ENCODE results near the gene DYNLT2. TPM values are rescaled to one million over a fixed set of nuclear protein-coding genes. Genes with fewer than 3 reads are reported as not detected.
A peak's percentile ranks its signal among the peaks of the same experiment; 100 is the strongest.
"Not testable (repeated sequence)": the region's sequence is repeated elsewhere in the genome, so short reads cannot be mapped to it uniquely, and the experiment has no call there.

DYNLT2 gene
- total RNA-seq, 1 experiment from 2014 or later, result 1.7 TPM

DNA sequence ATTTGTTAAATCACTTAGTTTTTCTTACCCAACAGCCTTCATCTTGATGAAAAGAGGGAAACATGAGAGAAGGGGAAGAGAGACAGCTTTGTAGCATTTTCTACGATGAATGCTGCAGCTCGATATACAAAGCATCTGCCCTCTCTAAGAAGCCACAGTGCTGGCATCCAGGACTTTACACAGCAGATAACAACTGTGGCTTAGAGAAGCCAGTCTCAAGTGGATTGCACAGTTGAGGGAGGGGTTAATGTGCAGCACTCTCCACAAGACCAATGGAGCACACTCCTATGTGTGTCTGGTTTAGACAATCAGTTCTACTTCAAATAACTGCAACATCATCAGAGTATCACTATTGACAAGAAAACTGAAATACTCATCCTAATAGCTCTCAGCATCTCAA lies 43.6 kb downstream of the DYNLT2 start:
- peaks cover 6% of the 10 kb centered on the region for H3K36me3 ChIP-seq (replicated peaks; ENCODE audit: control insufficient read depth, insufficient read depth, low read length)
- no peak overlapping the region for H3K4me3 ChIP-seq (ENCODE audit: insufficient read depth, low read depth, low read length)
- DNase-seq, result no peak
- no peaks in the 10 kb centered on the region for H3K27me3 ChIP-seq (ENCODE audit: control insufficient read depth, insufficient read depth, low read length)

DNA sequence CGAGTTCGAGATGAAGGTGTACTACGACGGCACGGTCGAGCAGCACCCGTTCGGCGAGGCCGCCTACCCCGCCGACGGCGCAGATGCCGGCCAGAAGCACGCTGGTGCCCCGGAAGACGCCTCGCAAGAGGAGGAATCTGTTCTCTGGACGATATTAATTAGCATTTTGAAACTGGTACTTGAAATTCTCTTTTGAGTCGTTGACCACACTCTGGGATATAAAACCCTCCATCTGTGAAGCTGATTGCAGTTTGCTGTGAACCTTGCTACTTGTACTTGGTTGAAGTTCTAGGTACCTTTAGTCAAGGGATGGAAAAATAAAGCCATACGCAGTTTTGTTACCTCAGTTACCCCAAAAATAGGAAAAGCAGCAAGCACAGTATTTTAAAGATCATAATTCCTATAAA lies 48.5 kb downstream of the DYNLT2 start:
- H3K27me3 ChIP-seq (ENCODE audit: control insufficient read depth, insufficient read depth, low read length), result no peaks in the 10 kb centered on the region
- peaks cover 3% of the 10 kb centered on the region for H3K36me3 ChIP-seq (replicated peaks; ENCODE audit: control insufficient read depth, insufficient read depth, low read length)
- H3K4me3 ChIP-seq (ENCODE audit: insufficient read depth, low read depth, low read length), result peak overlapping the region; percentile 97
- no peak for DNase-seq

DNA sequence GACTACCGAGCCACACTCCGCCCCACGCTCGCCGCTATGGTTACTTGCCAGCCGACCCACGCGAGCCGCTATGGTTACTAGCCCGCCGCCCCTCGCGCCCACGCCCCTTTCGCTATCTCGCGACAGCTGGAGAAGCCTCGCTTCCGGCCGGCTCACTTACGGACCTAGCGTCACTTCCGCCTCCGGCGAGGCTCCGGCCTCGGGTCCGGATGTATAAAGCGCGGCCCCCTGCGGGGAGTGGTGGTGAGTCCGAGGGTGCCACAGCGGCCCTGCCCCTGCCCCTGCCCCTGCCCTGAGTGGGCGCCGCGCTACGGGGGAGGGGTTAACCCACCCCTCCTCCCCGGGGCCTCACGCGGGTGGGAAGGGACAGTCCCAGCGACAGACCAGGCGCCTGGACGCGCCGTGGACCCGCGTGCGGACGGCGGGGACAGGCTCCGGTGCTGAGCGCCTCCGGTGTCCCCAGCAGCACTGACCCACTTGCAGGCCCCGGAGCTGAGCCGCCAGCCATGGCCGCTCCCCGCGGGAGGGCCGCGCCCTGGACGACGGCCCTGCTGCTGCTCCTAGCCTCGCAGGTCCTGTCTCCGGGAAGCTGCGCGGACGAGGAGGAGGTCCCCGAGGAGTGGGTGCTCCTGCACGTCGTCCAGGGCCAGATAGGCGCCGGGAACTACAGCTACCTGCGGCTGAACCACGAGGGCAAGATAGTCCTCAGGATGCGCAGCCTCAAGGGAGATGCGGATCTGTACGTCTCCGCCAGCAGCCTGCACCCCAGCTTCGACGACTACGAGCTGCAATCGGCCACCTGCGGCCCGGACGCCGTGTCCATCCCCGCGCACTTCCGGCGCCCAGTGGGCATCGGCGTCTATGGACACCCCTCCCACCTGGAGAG lies 49.2 kb downstream of the DYNLT2 start, which contains the start of the genes C6orf120 and WDR27:
Gene C6orf120, plus strand, starts transcription at position 173 of the 886 bp plus-strand sequence. Its CDS starts 334 bp downstream, at position 507.
Gene WDR27, minus strand, starts transcription at position 76 of the 886 bp plus-strand sequence. CDS start 13,024 bp downstream, outside the sequence.
- H3K36me3 ChIP-seq (replicated peaks; ENCODE audit: control insufficient read depth, insufficient read depth, low read length), result peaks cover 3% of the 10 kb centered on the region

DNA sequence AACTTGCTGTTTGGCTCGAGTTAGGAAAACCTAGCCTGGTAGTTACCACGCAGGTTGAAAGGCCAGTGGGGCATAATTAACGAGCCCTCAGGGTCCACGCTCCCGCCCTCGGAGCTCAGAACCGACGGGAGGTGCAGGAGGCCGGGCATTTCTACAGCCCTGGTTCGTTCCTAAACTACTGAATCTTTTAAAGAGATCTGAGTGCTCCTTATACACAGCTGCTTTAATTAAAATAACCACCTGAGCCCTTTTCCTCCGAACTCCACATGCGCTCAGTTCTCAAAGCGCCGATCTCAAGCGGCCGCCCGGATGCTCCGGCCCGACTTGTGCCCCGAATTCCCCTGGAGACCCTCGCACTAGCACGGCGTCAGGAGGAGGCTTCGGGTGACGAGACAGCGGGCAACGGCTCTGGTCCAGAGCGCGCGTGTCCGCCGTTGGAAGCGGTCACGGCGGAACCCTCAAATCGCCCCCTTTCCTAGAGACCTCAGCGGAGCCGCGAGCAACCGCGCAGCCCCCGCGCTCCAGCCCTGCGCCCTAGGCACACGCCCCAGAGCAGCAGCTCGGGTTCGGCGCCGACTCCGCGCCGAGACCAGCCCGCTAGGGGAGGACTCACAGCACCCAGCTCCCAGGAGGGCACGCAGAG lies 49.9 kb downstream of the DYNLT2 start:
- DNase-seq, result no peak
- Histone ChIP-seq H3K27me3 (ENCODE audit: control insufficient read depth, insufficient read depth, low read length) (no peaks in the 10 kb centered on the region), H3K36me3 (replicated peaks; ENCODE audit: control insufficient read depth, insufficient read depth, low read length) (peaks cover 3% of the 10 kb centered on the region), H3K4me3 (ENCODE audit: insufficient read depth, low read depth, low read length) (peak overlapping the region; percentile 97)

More for the DNA sequence above, 49.2 kb downstream of the DYNLT2 start, which contains the start of the genes C6orf120 and WDR27:
- peak; percentile 96 for DNase-seq
- Histone ChIP-seq H3K27me3 (ENCODE audit: control insufficient read depth, insufficient read depth, low read length) (no peaks in the 10 kb centered on the region), H3K4me3 (ENCODE audit: insufficient read depth, low read depth, low read length) (peak within 1 kb of the TSS; percentile 97)

DNA sequence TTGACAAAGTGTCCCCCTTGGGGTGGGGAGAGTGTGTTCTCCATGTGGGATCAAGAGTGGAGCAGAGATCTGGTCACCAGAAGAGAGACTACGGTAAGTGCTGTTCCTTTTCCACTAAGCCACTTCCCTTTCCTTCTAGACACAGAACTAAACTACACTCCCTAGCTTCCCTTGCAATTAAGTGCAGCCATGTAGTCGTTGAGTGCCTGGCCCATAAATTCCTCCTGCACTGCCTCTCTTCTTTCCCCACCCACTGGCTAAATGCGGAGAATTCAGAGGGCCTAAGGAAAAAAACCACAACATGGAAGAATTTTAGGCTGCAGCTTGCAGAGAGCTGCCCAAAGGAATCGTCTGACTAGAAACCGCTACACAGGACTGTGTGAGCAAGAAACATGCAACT lies 51.1 kb downstream of the DYNLT2 start:
- H3K27me3 ChIP-seq (ENCODE audit: control insufficient read depth, insufficient read depth, low read length), result no peaks in the 10 kb centered on the region
- no peak overlapping the region; the same call in 1 of the 2 replicates for H3K4me3 ChIP-seq (ENCODE audit: insufficient read depth, low read depth, low read length)
- peak; percentile 27 for DNase-seq
- peaks cover 4% of the 10 kb centered on the region for H3K36me3 ChIP-seq (replicated peaks; ENCODE audit: control insufficient read depth, insufficient read depth, low read length)

DNA sequence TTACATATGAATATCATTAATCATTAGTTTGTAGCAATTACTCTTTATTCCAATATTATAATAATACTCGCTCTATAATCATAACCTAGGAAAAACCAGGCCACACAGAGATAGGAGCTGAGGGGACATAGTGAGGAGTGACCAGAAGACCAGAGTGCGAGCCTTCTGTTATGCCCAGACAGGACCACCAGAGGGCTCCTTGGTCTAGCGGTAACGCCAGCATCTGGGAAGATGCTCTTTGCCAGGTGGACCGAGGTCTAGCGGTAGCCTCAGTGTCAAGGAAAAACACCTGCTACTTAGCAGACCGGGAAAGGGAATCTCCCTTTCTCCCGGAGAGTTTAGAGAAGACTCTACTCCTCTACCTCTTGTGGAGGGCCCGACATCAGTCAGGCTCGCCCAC lies 54.3 kb downstream of the DYNLT2 start:
- H3K36me3 ChIP-seq (replicated peaks; ENCODE audit: control insufficient read depth, insufficient read depth, low read length); DNase-seq: not testable (repeated sequence)

DNA sequence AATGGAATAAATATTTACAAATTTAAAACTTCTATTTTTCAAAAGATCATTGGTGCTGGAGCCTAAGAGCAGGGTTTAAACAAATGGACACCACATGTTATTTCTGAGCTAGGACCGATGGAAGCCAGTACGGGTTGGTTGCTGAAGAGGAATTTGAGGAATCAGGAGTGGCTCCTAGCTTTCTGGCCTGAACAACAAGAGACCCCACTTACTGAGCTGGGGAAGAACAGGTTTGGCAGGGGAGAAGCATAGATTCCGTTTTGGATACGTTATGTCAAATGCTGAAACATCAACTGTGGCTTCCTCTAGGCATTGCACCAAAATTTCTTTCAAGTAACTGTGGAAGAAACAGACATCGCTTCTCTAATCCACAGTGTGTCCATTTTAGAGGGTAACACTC lies 56.2 kb downstream of the DYNLT2 start:
- H3K27me3 ChIP-seq (ENCODE audit: control insufficient read depth, insufficient read depth, low read length), result no peaks in the 10 kb centered on the region
- DNase-seq, result no peak
- peaks cover 3% of the 10 kb centered on the region for H3K36me3 ChIP-seq (replicated peaks; ENCODE audit: control insufficient read depth, insufficient read depth, low read length)
- no peak overlapping the region for H3K4me3 ChIP-seq (ENCODE audit: insufficient read depth, low read depth, low read length)

More for the DNA sequence above, 54.3 kb downstream of the DYNLT2 start:
- not testable (repeated sequence) for H3K27me3 ChIP-seq (ENCODE audit: control insufficient read depth, insufficient read depth, low read length); H3K4me3 ChIP-seq (ENCODE audit: insufficient read depth, low read depth, low read length)

DNA sequence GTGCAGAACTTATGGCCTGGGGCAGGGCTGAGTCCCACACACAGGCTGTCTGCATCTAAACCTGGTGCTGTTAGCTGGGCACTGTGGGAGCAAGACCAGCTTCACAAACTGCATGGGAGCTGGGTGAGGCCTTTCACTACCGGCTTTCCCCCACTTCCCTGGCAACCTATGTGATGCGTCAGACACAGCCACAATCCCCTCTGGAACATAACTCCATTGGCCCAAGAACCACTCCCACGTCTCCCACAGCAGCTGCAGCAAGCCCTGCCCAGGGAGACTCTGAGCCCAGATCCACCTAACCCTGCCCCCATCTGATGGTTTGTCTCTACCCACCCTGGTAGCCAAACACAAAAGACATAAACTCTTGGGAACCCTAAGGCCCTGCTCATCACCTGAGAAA lies 58.9 kb downstream of the DYNLT2 start:
- H3K27me3 ChIP-seq (ENCODE audit: control insufficient read depth, insufficient read depth, low read length), result no peaks in the 10 kb centered on the region
- no peak overlapping the region for H3K4me3 ChIP-seq (ENCODE audit: insufficient read depth, low read depth, low read length)
- no peak for DNase-seq
- peaks cover 3% of the 10 kb centered on the region for H3K36me3 ChIP-seq (replicated peaks; ENCODE audit: control insufficient read depth, insufficient read depth, low read length)

DNA sequence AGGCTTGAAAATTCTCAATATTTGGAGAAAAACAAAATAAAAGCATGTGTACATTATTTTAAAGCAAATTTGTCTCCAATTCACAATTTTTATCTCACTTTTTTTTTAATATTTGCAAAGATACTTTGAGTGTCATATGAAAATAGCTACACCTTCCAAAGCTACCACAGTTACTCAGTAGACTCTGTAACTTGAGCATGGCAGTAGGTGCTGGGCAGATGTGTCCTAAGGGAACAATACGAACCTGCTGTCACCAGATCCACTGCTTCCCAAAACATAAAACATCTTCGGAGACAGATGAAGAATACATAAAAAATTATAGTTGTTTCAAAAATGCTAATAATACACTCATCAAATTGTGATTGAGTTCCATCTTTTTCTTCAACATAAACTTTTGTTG lies 60.1 kb downstream of the DYNLT2 start:
- peaks cover 3% of the 10 kb centered on the region for H3K36me3 ChIP-seq (replicated peaks; ENCODE audit: control insufficient read depth, insufficient read depth, low read length)
- no peak overlapping the region for H3K4me3 ChIP-seq (ENCODE audit: insufficient read depth, low read depth, low read length)
- H3K27me3 ChIP-seq (ENCODE audit: control insufficient read depth, insufficient read depth, low read length), result no peaks in the 10 kb centered on the region
- DNase-seq, result no peak

Other genes with a start within 250 kb of the DYNLT2 start
- 45.4 and 64.0 TPM in 2 replicates for gene WDR27, start 49.5 kb downstream of the DYNLT2 start, total RNA-seq (2014; rRNA removed; shearing (Covaris generic))
- gene C6orf120, start 49.4 kb downstream of the DYNLT2 start, total RNA-seq (2014; rRNA removed; shearing (Covaris generic)), result 34.0 and 34.8 TPM in 2 replicates
- gene PHF10, start 27.1 kb downstream of the DYNLT2 start, total RNA-seq (2014; rRNA removed; shearing (Covaris generic)), result 19.9 and 22.1 TPM in 2 replicates
- gene ERMARD, start 50 bp upstream of the DYNLT2 start, total RNA-seq (2014; rRNA removed; shearing (Covaris generic)), result 13.4 and 22.9 TPM in 2 replicates

All from H7 (cell line).